ENCODE data around the gene TTC9C. TPM values are rescaled to one million over a fixed set of nuclear protein-coding genes. Genes with fewer than 3 reads are reported as not detected.
A peak's percentile ranks its signal among the peaks of the same experiment; 100 is the strongest.
"Not testable (repeated sequence)": the region's sequence is repeated elsewhere in the genome, so short reads cannot be mapped to it uniquely, and the experiment has no call there.

Gene TTC9C
- total RNA-seq, 3 donors from 2014 or later, result 19.2 to 26.2 (median 25.8) TPM

- Histone ChIP-seq H3K9me3 (no peaks in the 10 kb centered on the region), H3K27ac (peak within 1 kb of the TSS; percentile 92 to 93), H3K4me1 (no peaks in the 10 kb centered on the region), H3K27me3 (no peaks in the 10 kb centered on the region), H3K4me3 (peak within 1 kb of the TSS; percentile 53 to 75 (median 66)), H3K36me3 (no peaks in the 10 kb centered on the region)
- DNase-seq (ENCODE audit: low spot score in 2 of 2), result peak; percentile 97 to 99
- intact Hi-C loops (cut with DNase I; ENCODE audit: low total_unique reads), result no loop called here
- TF ChIP-seq CTCF (IDR thresholded peaks at IDR 0.05), result peak; percentile 11 to 55 (median 37)
- TF ChIP-seq POLR2AphosphoS5 (IDR thresholded peaks at IDR 0.05), result peak; percentile 94 to 99 (median 94)
- peak; percentile 51 for TF ChIP-seq POLR2A (IDR thresholded peaks at IDR 0.05)
These were observed 25.7 kb downstream of the TTC9C start, which contains the start of gene ZBTB3 for GRCh38 chr11:62753736-62754603. TSS of gene ZBTB3 (minus strand) at chr11:62754160. CDS start at chr11:62753664, 496 bp downstream.

- no peak for TF ChIP-seq POLR2AphosphoS5 (IDR thresholded peaks at IDR 0.05)
- no peak for TF ChIP-seq CTCF (IDR thresholded peaks at IDR 0.05)
- no peak for TF ChIP-seq POLR2A (IDR thresholded peaks at IDR 0.05)
- Histone ChIP-seq H3K4me1 (no peaks in the 10 kb centered on the region), H3K27ac (no peak overlapping the region), H3K27me3 (no peaks in the 10 kb centered on the region), H3K9me3 (no peaks in the 10 kb centered on the region), H3K4me3 (no peak overlapping the region), H3K36me3 (no peaks in the 10 kb centered on the region)
- intact Hi-C loops (cut with DNase I; ENCODE audit: low total_unique reads), result no loop called here
- no peak for DNase-seq (ENCODE audit: low spot score in 2 of 2)
These were observed 26.9 kb downstream of the TTC9C start for GRCh38 chr11:62755086-62755615.

GRCh38 chr11:62757846-62758788 lies 29.8 kb downstream of the TTC9C start:
- H3K27me3 ChIP-seq, result no peaks in the 10 kb centered on the region
- H3K9me3 ChIP-seq, result no peaks in the 10 kb centered on the region
- peaks cover 0 to 9% of the 10 kb centered on the region in 2 donors for H3K4me1 ChIP-seq
- no peak overlapping the region for H3K27ac ChIP-seq
- TF ChIP-seq POLR2A (IDR thresholded peaks at IDR 0.05), result no peak
- TF ChIP-seq CTCF (IDR thresholded peaks at IDR 0.05), result no peak
- TF ChIP-seq POLR2AphosphoS5 (IDR thresholded peaks at IDR 0.05), result no peak
- DNase-seq (ENCODE audit: low spot score in 2 of 2), result no peak
- H3K4me3 ChIP-seq, result no peak overlapping the region
- intact Hi-C loops (cut with DNase I; ENCODE audit: low total_unique reads), result no loop called here
- no peaks in the 10 kb centered on the region for H3K36me3 ChIP-seq

GRCh38 chr11:62760867-62761227 lies 32.6 kb downstream of the TTC9C start:
- H3K4me1 ChIP-seq; H3K9me3 ChIP-seq; intact Hi-C loops (cut with DNase I; ENCODE audit: low total_unique reads); H3K27me3 ChIP-seq; DNase-seq (ENCODE audit: low spot score in 2 of 2); H3K36me3 ChIP-seq: not testable (repeated sequence)
- Histone ChIP-seq H3K27ac (peak overlapping the region; percentile 88 to 94), H3K4me3 (peak overlapping the region; percentile 74 to 97 (median 81))

GRCh38 chr11:62770778-62771143 lies 42.5 kb downstream of the TTC9C start:
- intact Hi-C loops (cut with DNase I; ENCODE audit: low total_unique reads), result no loop called here
- H3K36me3 ChIP-seq, result peaks cover 4% of the 10 kb centered on the region
- H3K4me3 ChIP-seq, result peak overlapping the region; percentile 60 to 88 (median 68)
- no peaks in the 10 kb centered on the region for H3K9me3 ChIP-seq
- DNase-seq (ENCODE audit: low spot score in 2 of 2), result no peak
- H3K27ac ChIP-seq, result peak overlapping the region; percentile 94 to 98
- H3K4me1 ChIP-seq, result peaks cover 8 to 9% of the 10 kb centered on the region in 2 donors
- TF ChIP-seq POLR2AphosphoS5 (IDR thresholded peaks at IDR 0.05) (peak in 1 of 3 donors; percentile 4), POLR2A (IDR thresholded peaks at IDR 0.05) (no peak)
- H3K27me3 ChIP-seq, result no peaks in the 10 kb centered on the region

Data from breast epithelium (tissue), 4 donors.